Hepatocyte (in vitro differentiated cells): ENCODE results near the gene SNRPD3. TPM values are rescaled to one million over a fixed set of nuclear protein-coding genes. Genes with fewer than 3 reads are reported as not detected.
"Not testable (repeated sequence)": the region's sequence is repeated elsewhere in the genome, so short reads cannot be mapped to it uniquely, and the experiment has no call there.

ENCODE experiments used
- DNase-seq: peaks from one replicate; pipeline ENCODE4 v3.0.0-alpha.2; 2016; ENCODE audit warnings: low spot score
- H2AFZ ChIP-seq: fragments of 200-600 bp; sonication (generic); 2 replicates; pipeline ENCODE4 v1.6.0; 2016; ENCODE audit warnings: antibody characterized with exemption, mild to moderate bottlenecking
- H3K27ac ChIP-seq: fragments of 200-600 bp; sonication (generic); 2 replicates; pipeline ENCODE4 v1.5.1; 2016; ENCODE audit warnings: mild to moderate bottlenecking
- H3K27me3 ChIP-seq: fragments of 200-600 bp; sonication (generic); 2 replicates; pipeline ENCODE4 v1.6.1; 2016
- H3K36me3 ChIP-seq: fragments of 200-600 bp; sonication (generic); replicated peaks from 2 replicates; pipeline ENCODE4 v1.5.1; 2016; ENCODE audit warnings: low read depth; ENCODE audit not compliant: insufficient read depth
- H3K4me1 ChIP-seq: fragments of 200-600 bp; sonication (generic); 2 replicates; pipeline ENCODE4 v1.5.1; 2016; ENCODE audit warnings: mild to moderate bottlenecking, moderate library complexity; ENCODE audit not compliant: insufficient read depth
- H3K4me2 ChIP-seq: fragments of 200-600 bp; sonication (generic); 2 replicates; pipeline ENCODE4 v1.6.0; 2016
- H3K4me3 ChIP-seq: fragments of 200-600 bp; sonication (generic); 2 replicates; pipeline ENCODE4 v1.5.1; 2016; ENCODE audit warnings: mild to moderate bottlenecking
- H3K79me2 ChIP-seq: fragments of 200-600 bp; sonication (generic); 2 replicates; pipeline ENCODE4 v1.6.0; 2017; ENCODE audit warnings: mild to moderate bottlenecking
- H3K9me2 ChIP-seq: fragments of 200-600 bp; sonication (generic); replicated peaks from 2 replicates; pipeline ENCODE4 v1.6.0; 2017; ENCODE audit warnings: mild to moderate bottlenecking; ENCODE audit not compliant: insufficient read depth
- H3K9me3 ChIP-seq: fragments of 200-600 bp; sonication (generic); 2 replicates; pipeline ENCODE4 v1.5.1; 2016; ENCODE audit warnings: low read depth, mild to moderate bottlenecking
- H4K20me1 ChIP-seq: fragments of 200-600 bp; sonication (generic); 2 replicates; pipeline ENCODE4 v1.6.0; 2016; ENCODE audit warnings: mild to moderate bottlenecking; ENCODE audit not compliant: insufficient read depth, poor library complexity, severe bottlenecking
- CTCF ChIP-seq: fragments of 200-600 bp; sonication (generic); IDR thresholded peaks from 2 replicates; pipeline ENCODE4 v1.5.1; 2016; ENCODE audit warnings: antibody characterized with exemption, mild to moderate bottlenecking; ENCODE audit not compliant: poor library complexity
- EZH2 ChIP-seq: fragments of 200-600 bp; sonication (generic); IDR thresholded peaks from 2 replicates; pipeline ENCODE4 v1.6.1; 2016; ENCODE audit warnings: antibody characterized with exemption, mild to moderate bottlenecking, borderline replicate concordance
- EZH2phosphoT487 ChIP-seq: fragments of 200-600 bp; sonication (generic); IDR thresholded peaks from one replicate; pipeline ENCODE4 v1.6.1; 2018; ENCODE audit warnings: antibody characterized with exemption, mild to moderate bottlenecking, low read depth, moderate library complexity; ENCODE audit not compliant: unreplicated experiment, severe bottlenecking
- WGBS: methylation state at CpG from one replicate; pipeline ENCODE4 v1.1.6; 2016; ENCODE audit warnings: low lambda C conversion rate; ENCODE audit errors: missing lambda C conversion rate; 5-methylcytosine and 5-hydroxymethylcytosine counted together
- polyA plus RNA-seq: library from polyadenylated mRNA; unstranded; fragments of >200 nt; fragmentation: Nextera tagmentation; extraction: Ambion mirVana; gene quantifications from 2 replicates; pipeline ENCODE4 v1.2.1, GENCODE V29; 2016
- total RNA-seq: library from RNA; depleted of rRNA; stranded (reverse); fragments of >200 nt; gene quantifications from 2 replicates; pipeline ENCODE4 v1.2.3, GENCODE V29; 2014

SNRPD3 gene
- total and polyA plus RNA-seq, 2 experiments from 2014 or later = 122 to 185 TPM

GRCh38 chr22:24543679-24544243 lies 12.0 kb upstream of the SNRPD3 start:
- Histone ChIP-seq H3K27ac (no peak overlapping the region), H2AFZ (no peak overlapping the region), H3K27me3 (no peaks in the 10 kb centered on the region), H4K20me1 (no peaks in the 10 kb centered on the region), H3K4me2 (no peak overlapping the region), H3K36me3 (no peaks in the 10 kb centered on the region), H3K9me3 (no peaks in the 10 kb centered on the region), H3K4me1 (peaks cover 8% of the 10 kb centered on the region), H3K79me2 (peaks cover 18% of the 10 kb centered on the region), H3K9me2 (no peaks in the 10 kb centered on the region), H3K4me3 (no peak overlapping the region)
- no peak for DNase-seq
- no peak for TF ChIP-seq EZH2phosphoT487
- TF ChIP-seq EZH2 = no peak
- TF ChIP-seq CTCF = no peak
- 96% methylated on average over 11 of the region's 11 CpGs for WGBS

GRCh38 chr22:24548812-24549211 lies 7.0 kb upstream of the SNRPD3 start:
- no peaks in the 10 kb centered on the region for H3K9me2 ChIP-seq
- H2AFZ ChIP-seq = no peak overlapping the region
- H3K9me3 ChIP-seq = no peaks in the 10 kb centered on the region
- no peaks in the 10 kb centered on the region for H3K27me3 ChIP-seq
- peaks cover 14% of the 10 kb centered on the region for H4K20me1 ChIP-seq
- WGBS = 100% methylated on average over 4 of the region's 4 CpGs
- H3K27ac ChIP-seq = peak overlapping the region; percentile 94
- H3K4me2 ChIP-seq = no peak overlapping the region
- peaks cover 60% of the 10 kb centered on the region for H3K79me2 ChIP-seq
- H3K4me1 ChIP-seq = peaks cover 45% of the 10 kb centered on the region
- no peaks in the 10 kb centered on the region for H3K36me3 ChIP-seq
- H3K4me3 ChIP-seq = no peak overlapping the region
- TF ChIP-seq EZH2phosphoT487 (no peak), CTCF (no peak)
- DNase-seq = no peak

- Histone ChIP-seq H3K79me2 (peaks cover 68% of the 10 kb centered on the region), H2AFZ (no peak overlapping the region), H4K20me1 (peaks cover 14% of the 10 kb centered on the region), H3K27me3 (no peaks in the 10 kb centered on the region), H3K4me3 (no peak overlapping the region), H3K4me2 (peak overlapping the region; percentile 28), H3K9me3 (no peaks in the 10 kb centered on the region), H3K36me3 (no peaks in the 10 kb centered on the region), H3K4me1 (peaks cover 40% of the 10 kb centered on the region), H3K9me2 (no peaks in the 10 kb centered on the region), H3K27ac (peak overlapping the region; percentile 94)
- WGBS = 76% methylated on average over 8 of the region's 8 CpGs
- peak; percentile 82 for DNase-seq
- no peak for TF ChIP-seq EZH2phosphoT487
Observed at GRCh38 chr22:24550028-24550901, 5.5 kb upstream of the SNRPD3 start.

- H3K9me2 ChIP-seq = no peaks in the 10 kb centered on the region
- no peaks in the 10 kb centered on the region for H3K9me3 ChIP-seq
- peaks cover 38% of the 10 kb centered on the region for H3K4me1 ChIP-seq
- H2AFZ ChIP-seq = no peak overlapping the region
- H4K20me1 ChIP-seq = peaks cover 14% of the 10 kb centered on the region
- peaks cover 69% of the 10 kb centered on the region for H3K79me2 ChIP-seq
- H3K27me3 ChIP-seq = no peaks in the 10 kb centered on the region
- TF ChIP-seq EZH2phosphoT487 = no peak
- TF ChIP-seq EZH2 = no peak
- TF ChIP-seq CTCF = no peak
- no peak overlapping the region for H3K4me2 ChIP-seq
- peak overlapping the region; percentile 94 for H3K27ac ChIP-seq
- H3K4me3 ChIP-seq = no peak overlapping the region
- 94% methylated on average over 6 of the region's 6 CpGs for WGBS
- no peaks in the 10 kb centered on the region for H3K36me3 ChIP-seq
- no peak for DNase-seq
Observed at GRCh38 chr22:24550902-24551435, 4.8 kb upstream of the SNRPD3 start.

- H3K9me3 ChIP-seq, H2AFZ ChIP-seq, H3K9me2 ChIP-seq, H3K27me3 ChIP-seq, DNase-seq, H3K36me3 ChIP-seq, H3K4me3 ChIP-seq: not testable (repeated sequence)
- peak overlapping the region; percentile 93 for H3K4me2 ChIP-seq
- H3K79me2 ChIP-seq = peaks cover 78% of the 10 kb centered on the region
- H3K27ac ChIP-seq = peak overlapping the region; percentile 94
- peaks cover 48% of the 10 kb centered on the region for H3K4me1 ChIP-seq
- 87% methylated on average over 10 of the region's 10 CpGs for WGBS
- H4K20me1 ChIP-seq = peaks cover 23% of the 10 kb centered on the region
Observed at GRCh38 chr22:24552503-24553286, 3.1 kb upstream of the SNRPD3 start.
